ENCODE measurements around the gene CDC123. TPM values are rescaled to one million over a fixed set of nuclear protein-coding genes. Genes with fewer than 3 reads are reported as not detected.
A peak's percentile ranks its signal among the peaks of the same experiment; 100 is the strongest.
"Not testable (repeated sequence)": the region's sequence is repeated elsewhere in the genome, so short reads cannot be mapped to it uniquely, and the experiment has no call there.

Gene CDC123
- 143 and 190 TPM in 2 replicates for total RNA-seq (2014; rRNA removed; shearing (Covaris generic))

DNA sequence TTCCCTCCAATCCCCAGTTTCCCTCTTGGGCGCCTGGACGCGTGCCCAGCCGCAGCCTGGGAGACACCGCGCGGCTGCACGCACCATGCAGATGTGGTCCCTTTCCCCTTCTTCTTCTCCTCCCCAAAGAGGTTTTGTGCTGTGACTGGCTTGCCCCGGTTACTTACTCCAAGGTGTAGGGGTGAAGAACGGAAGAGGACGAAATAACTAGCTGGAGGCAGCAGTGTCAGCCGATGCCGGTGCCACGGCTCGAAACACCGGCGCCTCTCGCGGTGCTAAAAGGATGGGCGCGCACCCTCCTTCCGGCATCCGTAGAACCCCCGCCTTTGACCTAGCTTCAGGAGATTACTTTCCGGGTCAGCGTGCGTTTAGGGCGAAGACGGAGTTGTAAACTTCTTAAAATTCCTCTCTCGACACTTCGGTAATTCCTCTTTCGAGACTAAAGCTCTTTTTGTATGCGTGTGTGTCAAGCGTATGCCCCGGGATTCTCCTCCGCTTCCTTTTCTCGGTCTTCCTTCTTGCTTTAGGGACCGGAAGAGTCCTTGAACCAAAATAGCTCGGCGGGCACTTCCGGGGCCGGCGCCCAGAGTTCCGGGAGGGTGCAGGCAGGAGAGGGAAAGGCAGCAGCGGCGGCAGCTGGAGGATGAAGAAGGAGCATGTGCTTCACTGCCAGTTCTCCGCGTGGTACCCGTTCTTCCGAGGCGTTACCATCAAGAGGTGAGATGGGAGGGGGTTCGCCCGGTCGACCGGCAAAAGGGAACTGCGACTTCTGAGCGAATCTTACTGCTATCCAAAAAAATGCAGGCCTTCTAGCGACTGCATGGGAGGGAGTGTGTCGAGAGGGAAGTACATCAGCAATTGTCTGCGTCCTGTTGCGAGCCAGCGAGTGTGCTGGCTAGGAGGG is at the start of gene CDC123, which contains the start of gene NUDT5:
CDC123 (plus strand) TSS at position 586 of the 904 bp plus-strand sequence; CDS start at position 644, 58 bp downstream.
NUDT5 (minus strand) TSS at position 289 of the 904 bp plus-strand sequence. CDS start 9,600 bp downstream, outside the sequence.
- peak; percentile 90 for DNase-seq (ENCODE audit: low read depth)

DNA sequence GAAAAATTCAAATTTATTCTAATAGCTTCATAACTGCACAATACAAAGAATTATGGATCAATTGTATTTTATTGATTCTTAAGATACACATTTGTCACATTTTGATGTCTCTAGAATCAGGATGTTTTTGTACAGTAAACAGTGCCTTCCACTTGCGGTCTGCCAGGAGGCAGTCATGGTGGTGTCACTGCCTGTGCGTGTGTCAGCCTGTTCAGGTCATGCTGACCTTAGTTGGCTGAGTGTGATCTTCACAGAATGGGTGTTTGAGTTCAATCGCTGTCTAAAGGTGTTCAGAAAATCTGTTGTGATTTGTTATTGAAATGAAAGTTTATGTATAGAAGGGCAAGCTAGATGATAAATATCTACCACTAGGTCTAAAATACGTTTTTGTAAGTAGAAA is 45.8 kb upstream of the CDC123 start:
- no peak for DNase-seq (ENCODE audit: low read depth)

GRCh38 chr10:12154516-12154915 is 41.5 kb upstream of the CDC123 start:
- no peak for DNase-seq (ENCODE audit: low read depth)

- no peak for DNase-seq (ENCODE audit: low read depth)
These were observed 39.4 kb upstream of the CDC123 start for GRCh38 chr10:12156367-12157123.

GRCh38 chr10:12158111-12158510 is 37.9 kb upstream of the CDC123 start:
- DNase-seq (ENCODE audit: low read depth): no peak

- DNase-seq (ENCODE audit: low read depth): no peak
These were observed 35.3 kb upstream of the CDC123 start for GRCh38 chr10:12160664-12161063.

- DNase-seq (ENCODE audit: low read depth): no peak
These were observed 33.1 kb upstream of the CDC123 start for GRCh38 chr10:12162927-12163326.

GRCh38 chr10:12164085-12164484 is 31.9 kb upstream of the CDC123 start:
- DNase-seq (ENCODE audit: low read depth): no peak

DNA sequence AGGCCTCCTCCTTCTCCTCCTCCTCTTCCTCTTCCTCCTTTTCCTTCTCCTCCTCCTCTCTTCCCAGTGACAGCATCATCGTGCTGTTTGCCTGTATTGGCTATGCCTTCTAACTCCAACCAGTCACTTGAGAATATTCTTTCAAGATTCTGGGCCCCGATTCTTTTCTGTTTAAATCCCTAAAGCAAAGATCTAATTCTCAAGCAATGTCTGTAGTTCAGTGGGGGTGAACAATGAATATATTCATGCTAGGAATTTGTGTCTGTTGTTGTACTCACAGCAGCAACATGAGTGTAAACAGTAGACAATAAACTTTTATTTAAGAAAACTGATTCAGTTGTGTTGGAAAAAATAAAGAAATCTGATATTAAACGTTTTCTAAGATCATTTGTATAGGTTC is 31.0 kb upstream of the CDC123 start:
- no peak for DNase-seq (ENCODE audit: low read depth)

GRCh38 chr10:12165999-12166775 is 29.8 kb upstream of the CDC123 start:
- DNase-seq (ENCODE audit: low read depth): no peak

GRCh38 chr10:12171512-12171911 is 24.5 kb upstream of the CDC123 start:
- not testable (repeated sequence) for DNase-seq (ENCODE audit: low read depth)

DNA sequence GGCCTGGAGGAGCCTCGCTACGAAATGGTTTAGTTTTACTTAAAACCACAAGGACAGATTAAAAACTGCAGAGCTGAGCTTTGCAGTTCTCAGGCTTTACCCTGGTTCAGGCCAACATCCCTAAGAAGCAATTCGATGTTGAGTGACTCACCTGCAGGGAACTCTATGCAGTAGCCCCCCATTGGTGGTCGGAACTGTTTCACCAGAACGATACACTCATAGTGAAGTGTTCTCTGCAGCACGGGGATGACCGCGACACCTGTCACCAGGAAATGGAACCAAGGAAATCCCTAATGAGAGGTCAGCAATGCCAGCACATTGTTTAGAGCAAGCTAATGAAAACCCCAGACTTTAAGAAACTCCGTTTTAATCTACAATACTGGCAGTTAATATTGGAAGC is 18.3 kb upstream of the CDC123 start:
- peak; percentile 37 for DNase-seq (ENCODE audit: low read depth)

DNA sequence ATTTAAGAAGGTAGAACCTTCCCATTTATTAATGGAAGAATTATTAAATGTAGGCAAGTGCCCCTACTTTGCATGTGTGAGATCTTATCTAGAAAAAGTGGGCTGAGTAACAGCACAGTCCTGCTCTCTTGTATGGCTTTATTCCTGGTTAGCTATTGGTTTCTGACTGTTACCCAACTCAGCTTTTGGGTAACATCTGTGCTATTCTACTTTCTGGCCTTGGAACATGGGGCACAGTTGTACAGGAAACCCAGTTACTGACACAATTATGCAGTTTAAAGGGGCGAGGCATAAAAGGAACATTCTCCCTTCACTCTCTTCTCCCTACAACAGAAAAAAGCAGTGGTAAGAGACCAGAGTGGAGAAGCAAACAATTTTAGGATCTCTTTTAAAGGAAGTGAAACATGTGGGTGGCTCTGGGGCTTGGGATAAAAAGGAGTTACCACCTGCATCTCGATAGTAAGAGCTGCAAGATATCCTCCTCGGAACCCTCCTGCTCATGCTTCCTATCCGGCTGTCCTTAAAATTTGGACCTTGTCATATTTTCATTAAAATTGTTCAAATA is 16.3 kb upstream of the CDC123 start:
- DNase-seq (ENCODE audit: low read depth): no peak

DNA sequence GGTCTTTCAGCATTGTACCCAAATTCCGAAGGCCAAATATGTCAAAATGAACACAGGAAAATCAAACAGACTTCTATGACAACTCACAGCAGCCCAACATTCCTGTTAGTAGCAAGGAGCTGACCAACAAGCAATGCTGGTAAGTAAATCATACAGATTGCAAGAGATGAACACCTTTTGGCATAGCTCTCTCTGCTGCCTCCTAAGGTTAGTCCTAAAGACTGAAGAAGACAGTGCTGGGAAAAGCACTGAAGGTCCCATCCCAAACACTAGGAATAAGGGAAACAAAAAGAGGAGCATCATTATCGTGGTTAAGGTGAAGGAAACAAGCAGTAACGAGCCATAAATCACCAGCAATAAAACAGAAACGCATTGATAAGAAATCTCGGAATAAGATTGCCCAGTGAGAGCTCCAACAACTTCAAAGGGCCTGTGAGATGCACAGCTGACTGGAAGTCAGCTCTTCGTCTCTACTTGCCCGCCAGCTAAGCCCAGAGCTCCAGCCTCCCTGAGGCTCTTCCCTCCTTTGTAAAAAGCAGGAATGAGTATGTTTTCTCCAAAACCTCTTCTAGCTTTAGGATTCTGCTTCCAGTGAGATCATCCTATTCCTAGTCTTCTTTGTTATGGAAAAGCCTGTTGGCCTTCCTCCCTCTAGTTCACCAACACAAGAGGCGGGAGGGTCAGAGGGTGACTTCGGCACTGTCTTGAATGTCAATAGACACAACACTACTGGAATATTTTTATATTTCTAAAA is 15.6 kb upstream of the CDC123 start:
- no peak for DNase-seq (ENCODE audit: low read depth)

DNA sequence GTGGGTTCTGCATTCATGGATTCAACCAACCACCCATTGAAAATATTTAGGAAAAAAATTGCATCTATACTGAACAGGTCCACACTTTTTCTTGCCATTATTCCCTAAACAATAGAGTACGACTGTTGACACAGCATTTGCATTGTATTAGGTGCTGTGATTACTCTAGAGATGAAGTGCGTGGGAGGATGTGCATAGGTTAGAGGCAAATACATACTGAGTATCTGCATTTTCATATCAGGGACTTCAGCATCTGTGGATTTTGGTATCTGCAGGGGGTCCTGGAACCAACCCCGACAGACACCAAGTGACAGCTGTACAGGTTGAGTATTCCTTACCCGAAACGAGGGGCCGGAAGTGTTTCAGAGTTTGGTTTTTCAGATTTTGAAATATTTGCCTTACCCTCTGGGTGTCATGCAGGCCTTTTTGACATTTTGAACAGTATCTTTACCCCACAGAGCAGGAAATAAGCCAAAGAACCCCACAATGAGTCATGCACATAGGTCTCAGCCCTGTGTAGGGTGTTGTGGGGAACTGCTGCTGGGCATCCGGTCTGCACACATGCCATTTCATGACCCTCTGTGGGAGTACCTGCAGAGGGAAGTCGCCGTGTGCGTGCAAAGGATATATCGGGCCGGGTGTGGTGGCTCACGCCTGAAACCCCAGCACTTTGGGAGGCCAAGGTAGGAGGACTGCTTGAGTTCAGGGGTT is 14.8 kb upstream of the CDC123 start:
- DNase-seq (ENCODE audit: low read depth): peak; percentile 78

DNA sequence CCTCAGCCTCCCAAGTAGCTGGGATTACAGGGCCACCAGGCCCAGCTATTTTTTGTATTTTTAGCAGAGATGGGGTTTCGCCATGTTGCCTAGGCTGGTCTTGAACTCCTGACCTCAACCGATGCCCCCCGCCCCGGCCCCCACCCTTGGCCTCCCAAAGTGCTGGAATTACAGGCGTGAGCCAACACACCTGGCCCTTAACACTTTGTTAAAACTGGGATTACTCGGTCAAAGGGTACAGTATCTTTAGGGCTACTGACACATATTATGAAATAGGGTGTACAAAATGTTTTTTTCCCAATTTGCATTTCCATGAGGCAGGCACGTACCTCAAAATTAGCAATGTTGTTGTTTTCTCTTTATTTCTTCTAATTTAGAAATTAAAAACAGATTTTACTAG is 11.8 kb upstream of the CDC123 start:
- DNase-seq (ENCODE audit: low read depth): no peak

DNA sequence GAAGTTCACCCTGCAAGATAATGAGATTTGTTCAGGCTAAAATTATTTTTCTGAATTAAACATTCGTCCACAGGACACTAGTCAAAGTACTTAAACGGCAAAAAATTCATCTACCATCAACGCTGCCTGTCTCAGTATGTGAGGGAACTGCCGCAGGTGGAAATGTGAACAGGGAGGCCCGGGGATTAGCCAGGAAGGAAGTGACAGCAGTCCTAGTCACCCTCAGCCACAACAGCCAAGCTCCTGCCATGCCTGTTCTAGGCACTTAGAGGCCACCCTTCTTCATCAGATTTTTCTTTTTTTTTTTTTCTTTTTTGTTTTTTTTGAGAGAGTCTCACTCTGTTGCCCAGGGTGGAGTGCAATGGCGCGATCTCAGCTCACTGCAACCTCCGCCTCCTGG is 9.7 kb upstream of the CDC123 start:
- peak; percentile 50 for DNase-seq (ENCODE audit: low read depth)

GRCh38 chr10:12187321-12187905 is 8.6 kb upstream of the CDC123 start:
- DNase-seq (ENCODE audit: low read depth): no peak

DNA sequence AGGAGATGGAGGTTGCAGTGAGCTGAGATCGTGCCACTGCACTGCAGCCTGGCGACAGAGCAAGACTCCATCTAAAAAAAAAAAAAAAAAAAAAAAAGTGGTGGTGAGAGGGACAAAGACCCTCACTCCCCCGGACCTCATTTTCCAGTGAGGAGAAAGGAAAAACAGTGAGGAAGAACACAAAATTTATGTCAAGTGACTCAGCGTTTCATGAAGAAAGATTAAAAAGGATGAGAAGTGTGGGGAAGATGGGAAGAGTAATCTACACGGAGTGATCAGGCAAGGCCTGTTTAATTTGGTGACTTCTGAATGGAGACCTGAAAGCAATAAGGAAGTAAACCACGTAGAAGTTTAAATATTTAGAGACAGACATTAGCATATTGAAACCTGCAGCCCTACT is 7.3 kb upstream of the CDC123 start:
- DNase-seq (ENCODE audit: low read depth): no peak

- no peak for DNase-seq (ENCODE audit: low read depth)
These were observed 6.6 kb upstream of the CDC123 start for GRCh38 chr10:12189426-12189825.
